ENCODE data around the gene NPC1L1.

DNA sequence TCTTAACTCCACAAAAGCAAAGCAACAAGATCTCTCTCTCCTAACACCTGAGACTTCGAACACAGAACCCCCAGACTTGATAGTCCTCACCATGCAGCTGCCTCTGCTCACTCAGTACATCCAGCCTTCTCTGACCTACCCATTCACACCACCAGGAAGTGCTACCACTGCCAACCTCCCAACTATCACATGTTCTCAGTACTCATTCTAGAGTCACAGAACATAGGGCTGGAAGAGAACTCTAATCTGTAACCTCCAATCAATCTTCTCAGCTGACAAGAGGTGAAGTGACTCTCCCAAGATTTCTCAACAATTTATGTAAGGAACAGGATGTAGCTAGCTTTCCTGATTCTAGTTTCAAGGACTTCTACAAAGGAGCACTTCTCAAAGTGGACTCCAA, 54.4 kb downstream of the NPC1L1 start:
- TF ChIP-seq, protein P1, sequence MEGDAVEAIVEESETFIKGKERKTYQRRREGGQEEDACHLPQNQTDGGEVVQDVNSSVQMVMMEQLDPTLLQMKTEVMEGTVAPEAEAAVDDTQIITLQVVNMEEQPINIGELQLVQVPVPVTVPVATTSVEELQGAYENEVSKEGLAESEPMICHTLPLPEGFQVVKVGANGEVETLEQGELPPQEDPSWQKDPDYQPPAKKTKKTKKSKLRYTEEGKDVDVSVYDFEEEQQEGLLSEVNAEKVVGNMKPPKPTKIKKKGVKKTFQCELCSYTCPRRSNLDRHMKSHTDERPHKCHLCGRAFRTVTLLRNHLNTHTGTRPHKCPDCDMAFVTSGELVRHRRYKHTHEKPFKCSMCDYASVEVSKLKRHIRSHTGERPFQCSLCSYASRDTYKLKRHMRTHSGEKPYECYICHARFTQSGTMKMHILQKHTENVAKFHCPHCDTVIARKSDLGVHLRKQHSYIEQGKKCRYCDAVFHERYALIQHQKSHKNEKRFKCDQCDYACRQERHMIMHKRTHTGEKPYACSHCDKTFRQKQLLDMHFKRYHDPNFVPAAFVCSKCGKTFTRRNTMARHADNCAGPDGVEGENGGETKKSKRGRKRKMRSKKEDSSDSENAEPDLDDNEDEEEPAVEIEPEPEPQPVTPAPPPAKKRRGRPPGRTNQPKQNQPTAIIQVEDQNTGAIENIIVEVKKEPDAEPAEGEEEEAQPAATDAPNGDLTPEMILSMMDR (IDR thresholded peaks at IDR 0.05), result no peak
- no peak for TF ChIP-seq EZH2 (IDR thresholded peaks at IDR 0.05; ENCODE audit: borderline replicate concordance, insufficient read depth, low read depth, low read length, poor library complexity, severe bottlenecking)

Measured in B cell (primary cell).